NCI-H526 treated with DMSO at 0.1 percent for 48 hours (cell line): Measurements from ENCODE around the gene INTU.
"Not testable (repeated sequence)": the region's sequence is repeated elsewhere in the genome, so short reads cannot be mapped to it uniquely, and the experiment has no call there.

ENCODE experiments used
- DNase-seq: peaks from one replicate; lab custom pipeline; 2025; lab: John Stamatoyannopoulos, UW

Gene INTU

DNA sequence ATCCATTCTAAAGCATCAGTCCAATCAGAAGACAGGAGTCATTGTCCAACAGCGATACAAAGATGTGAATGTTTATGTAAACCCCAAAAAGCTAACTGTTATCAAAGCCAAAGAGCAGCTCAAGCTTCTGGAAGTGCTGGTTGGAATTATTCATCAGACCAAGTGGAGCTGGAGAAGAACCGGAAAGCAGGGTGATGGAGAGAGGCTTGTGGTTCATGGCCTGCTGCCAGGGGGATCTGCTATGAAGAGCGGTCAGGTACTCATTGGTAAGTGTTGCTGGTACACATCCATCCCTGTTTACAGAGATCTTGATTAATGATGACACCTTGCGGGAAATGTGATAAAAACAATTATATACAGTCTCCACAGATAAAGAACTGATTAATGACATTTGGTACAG lies 11.0 kb downstream of the INTU start:
- no peak for DNase-seq

DNA sequence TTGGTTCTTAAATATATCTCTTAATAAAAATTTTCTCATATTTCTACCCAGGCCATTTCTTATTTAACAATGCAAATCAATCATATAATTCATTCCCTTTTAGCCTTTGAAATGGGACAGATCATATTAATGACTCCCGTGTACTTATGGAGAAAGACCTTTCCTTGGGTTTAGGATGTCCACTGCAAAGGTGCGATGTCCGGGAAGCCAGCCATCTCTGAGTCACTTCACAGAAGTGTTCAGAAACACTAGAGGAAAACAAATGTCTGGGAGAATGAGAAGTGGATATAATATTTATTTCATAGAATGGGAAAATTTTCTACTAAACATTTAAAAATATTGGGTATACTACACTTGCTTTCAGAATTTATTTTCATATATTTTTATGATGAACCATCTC lies 15.3 kb downstream of the INTU start:
- DNase-seq: no peak

DNA sequence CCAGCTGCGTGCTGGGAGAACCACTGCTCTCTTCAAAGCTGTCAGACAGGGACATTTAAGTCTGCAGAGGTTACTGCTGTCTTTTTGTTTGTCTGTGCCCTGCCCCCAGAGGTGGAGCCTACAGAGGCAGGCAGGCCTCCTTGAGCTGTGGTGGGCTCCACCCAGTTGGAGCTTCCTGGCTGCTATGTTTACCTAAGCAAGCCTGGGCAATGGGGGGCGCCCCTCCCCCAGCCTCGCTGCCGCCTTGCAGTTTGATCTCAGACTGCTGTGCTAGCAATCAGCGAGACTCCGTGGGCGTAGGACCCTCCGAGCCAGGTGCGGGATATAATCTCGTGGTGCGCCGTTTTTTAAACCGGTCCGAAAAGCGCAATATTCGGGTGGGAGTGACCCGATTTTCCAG lies 22.8 kb downstream of the INTU start:
- not testable (repeated sequence) for DNase-seq

DNA sequence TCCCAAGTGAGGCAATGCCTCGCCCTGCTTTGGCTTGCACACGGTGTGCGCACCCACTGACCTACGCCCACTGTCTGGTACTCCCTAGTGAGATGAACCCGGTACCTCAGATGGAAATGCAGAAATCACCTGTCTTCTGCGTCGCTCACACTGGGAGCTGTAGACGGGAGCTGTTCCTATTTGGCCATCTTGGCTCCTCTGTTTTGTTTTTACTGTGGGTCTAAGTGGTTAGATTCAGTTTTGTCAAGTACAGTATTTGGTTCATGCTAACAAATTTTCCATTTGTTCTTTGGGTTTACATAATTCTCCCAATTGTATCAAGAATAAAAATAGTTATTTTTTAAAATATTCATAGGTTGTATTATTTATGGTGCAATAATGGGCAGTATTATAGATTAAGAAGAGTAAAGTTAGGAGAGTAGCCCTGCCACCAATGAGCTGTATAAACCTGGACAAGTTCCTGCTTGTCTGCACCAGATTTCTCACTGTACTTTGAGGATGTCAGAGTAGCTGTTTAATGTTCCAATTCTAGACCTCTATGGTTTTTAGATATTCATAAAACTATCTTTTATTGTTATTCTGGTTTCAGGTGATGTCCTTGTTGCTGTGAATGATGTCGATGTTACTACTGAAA lies 23.4 kb downstream of the INTU start:
- no peak for DNase-seq

DNA sequence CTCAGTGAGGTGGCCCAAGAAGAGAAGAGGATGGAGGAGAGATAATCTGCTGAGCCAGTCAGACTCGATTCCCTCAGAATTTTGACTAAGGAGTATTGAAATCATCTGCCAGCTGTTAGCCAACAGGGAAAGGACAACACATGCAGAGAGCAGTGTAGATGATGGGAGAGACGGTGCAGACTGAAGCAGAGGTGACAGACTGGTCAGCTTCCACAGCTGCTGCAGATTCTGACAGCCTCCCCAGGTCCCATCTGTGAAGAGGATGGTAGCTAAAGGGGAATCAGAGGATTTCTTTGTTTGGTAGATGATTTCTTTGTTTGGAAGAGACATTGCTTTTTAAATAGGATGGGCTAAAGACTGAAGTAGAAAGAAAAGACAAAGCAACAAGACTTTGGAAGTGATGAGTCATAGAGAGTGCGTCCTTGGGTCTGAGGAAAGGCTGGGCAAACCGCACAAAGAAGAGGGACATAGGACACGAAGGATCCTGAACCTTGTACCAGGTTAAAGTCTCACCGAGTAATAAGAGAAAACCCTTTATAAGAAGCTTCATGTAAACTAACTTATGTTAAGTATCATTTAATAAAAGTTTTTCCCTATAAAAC lies 27.6 kb downstream of the INTU start:
- DNase-seq: no peak

DNA sequence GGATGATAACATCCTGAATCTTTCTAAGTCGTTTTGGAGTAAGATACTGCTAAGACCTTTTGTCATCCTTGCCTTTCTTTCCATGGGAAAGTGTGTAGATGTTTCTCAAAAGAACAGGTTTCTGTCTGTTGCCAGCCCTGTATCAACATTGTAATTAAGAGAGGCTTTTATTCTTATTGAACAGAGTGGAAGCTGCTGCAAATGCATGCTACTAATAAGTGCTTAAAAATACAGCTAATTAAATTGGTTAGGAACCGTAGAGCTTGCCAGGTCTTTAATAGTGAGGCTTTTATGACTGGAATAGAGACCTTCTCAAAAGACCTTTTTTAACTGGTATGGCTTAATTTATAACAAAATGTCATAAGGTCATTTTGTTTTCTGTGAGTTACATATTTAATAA lies 34.4 kb downstream of the INTU start:
- no peak for DNase-seq

DNA sequence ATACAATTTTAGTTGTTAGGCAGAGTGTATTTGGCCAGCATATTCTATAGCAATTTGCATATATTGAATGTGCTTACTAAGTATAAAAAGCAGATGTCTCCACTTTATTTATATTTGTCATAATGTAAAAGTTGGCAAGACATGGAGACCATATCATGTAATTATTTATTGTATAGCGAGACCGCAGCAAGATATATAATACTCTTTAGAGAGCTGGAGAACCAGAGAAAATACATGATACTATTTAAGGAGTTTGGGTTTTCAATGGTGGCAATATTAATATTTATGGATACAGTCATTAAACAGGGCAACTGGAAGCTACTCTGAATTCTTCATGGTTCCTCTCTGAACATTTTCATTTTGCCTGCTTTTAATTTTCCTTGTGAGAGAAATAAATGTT lies 35.0 kb downstream of the INTU start:
- DNase-seq: no peak

DNA sequence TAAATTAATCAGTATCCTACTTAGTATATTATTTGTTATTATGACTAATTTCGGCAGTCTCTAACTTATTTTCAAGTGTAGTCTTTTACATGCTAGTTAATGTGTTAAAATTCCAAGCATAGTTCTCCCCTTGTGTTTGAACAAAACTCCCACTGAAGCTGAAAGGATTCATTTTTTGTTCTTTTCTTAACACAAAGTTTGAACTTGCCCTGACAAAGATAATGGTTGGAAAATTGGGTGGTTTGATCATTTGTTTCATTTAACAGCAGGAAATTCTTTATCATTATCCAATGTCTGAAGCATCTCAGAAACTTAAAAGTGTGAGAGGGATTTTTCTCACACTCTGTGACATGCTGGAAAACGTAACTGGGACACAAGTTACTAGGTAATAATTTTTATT lies 36.0 kb downstream of the INTU start:
- DNase-seq: no peak

DNA sequence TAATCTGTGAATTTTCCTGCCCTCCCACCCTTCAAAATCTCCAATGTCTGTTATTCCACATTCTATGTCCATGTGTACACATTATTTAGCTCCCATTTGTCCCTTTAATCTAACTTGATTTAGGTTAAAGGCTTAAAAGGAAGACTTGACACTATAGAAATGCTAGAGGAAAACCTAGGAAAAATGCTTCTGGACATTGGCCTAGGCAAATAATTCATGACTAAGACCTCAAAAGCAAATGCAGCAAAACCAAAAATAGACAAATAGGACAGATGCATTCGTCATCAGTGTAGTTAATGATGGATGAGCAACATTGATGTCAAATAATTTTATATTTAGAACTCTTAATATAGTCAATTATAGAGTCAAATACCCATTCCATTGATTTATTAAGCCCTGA lies 36.9 kb downstream of the INTU start:
- no peak for DNase-seq

DNA sequence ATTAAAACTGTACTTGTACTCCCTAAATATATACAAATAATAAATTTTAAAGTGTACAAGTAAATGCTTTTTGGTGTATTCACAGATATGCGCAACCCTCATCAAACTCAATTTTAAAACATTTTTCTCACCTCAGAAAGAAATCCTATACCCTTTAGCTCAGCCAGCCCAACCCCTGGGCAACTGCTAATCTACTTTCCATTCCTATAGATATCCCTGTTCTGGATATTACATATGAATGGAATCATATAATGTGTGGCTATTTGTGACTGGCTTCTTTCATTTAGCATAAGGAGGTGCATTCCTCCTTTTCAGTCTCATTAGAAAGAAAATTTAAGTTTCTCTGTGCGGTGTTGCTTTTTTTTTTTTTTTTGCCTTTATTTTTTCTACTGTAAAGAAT lies 39.4 kb downstream of the INTU start:
- DNase-seq: no peak

DNA sequence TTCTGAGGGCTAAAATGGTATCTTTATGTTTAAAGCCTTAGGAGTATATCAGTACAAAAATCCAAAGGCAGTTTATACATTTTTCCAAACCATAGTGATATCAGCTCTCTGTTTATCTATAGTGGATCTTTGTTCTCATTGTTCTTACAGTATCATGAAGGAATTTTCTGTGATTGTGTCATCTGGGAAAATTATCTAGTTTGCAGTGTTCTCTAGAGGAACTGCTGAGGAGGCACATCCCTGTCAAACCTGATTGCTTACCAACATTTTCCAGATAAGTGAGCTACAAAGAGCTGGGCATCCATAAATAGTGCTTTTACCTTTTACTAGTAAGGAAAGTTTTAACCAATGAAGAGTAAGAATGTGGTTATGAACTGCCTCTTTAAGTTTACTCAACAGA lies 52.5 kb downstream of the INTU start:
- no peak for DNase-seq

DNA sequence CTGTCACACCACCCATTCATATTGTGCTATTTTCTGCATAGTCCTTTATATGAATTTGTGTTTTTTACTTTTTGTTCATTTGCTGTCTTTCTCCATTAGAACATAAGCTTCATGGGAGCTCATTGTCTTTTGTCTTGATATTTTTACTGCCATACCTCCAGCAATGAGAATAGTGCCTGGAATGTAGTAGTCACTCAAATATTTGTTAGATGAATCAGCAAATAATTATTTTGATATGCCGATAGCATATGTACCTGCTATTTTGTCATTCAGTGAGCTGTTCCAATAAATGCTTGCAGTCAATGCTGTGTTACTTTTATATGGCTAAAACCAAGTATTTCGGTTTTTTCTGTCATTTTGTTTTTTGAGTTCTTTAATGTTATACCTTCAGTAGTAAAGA lies 53.9 kb downstream of the INTU start:
- DNase-seq: no peak

DNA sequence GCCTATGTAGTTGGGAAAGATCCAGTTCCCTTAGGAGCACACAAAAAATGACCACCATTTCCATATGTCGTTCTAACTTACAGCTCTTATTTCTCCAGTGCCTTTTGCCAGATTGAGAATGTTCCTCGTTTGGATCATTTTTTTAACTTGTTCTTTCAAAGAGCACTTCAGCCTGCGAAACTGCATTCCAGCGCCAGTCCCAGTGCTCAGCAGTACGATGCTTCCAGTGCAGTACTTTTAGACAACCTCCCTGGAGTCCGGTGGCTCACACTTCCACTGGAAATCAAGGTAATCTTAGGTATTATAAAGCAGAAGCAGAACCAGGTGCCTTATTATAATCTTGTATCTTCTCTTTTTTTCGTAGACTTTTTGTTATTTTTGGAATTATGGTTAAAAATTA lies 54.8 kb downstream of the INTU start:
- no peak for DNase-seq

DNA sequence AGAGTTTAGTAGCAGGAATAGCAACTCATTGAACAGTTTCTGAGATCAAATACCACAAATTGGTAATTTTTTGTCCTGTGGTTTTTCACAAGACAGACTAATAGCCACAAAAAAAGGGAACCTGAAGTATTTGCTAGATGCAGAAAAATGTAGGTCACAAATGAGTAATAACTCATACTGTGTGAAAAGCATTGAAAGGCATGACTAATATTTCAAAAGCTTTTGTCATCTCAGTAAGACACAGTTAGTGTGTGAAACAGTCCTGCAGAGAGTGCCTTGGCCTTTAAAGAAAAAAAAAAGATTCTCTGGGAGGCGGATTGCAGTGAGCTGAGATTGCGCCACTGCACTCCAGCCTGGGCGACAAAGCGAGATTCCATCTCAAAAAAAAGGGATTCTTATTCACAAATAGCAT lies 66.0 kb downstream of the INTU start:
- DNase-seq: no peak

DNA sequence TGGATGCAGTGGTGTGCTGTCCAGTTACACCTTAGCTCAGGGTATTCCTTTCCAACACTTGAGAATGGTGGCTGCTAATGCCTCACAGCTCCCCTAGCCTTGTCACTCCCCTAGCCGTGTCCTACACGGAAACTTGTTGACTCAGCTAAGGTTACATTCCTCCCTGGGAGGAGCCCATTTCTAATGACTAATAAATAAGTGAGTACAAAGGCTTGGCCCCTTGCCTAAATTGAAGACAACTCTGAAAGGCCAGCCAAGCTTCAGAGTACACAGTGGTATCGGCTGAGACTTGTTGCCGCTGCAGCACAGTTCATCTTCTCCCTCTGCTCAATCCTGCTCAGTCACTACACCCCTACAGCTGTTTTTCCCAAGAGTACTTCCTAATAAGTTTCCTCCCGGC lies 76.2 kb downstream of the INTU start:
- DNase-seq: no peak

DNA sequence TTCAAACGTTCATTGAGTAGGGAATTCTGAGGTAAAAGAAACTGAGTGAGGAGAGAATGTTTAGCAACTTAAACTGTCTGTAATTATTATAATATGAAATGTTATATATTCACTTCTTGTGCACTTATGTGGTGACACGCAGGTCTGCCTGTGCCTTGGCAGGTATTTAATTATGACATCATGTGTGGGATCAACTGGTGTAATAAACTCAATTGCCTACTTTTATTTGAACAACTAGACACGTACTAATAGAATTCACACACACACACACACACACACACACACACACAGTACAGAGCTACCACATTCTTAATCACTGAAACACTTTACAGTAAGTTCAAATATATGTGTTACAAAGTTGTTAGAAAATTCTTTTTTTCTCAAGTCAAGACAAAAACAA lies 76.7 kb downstream of the INTU start:
- no peak for DNase-seq

DNA sequence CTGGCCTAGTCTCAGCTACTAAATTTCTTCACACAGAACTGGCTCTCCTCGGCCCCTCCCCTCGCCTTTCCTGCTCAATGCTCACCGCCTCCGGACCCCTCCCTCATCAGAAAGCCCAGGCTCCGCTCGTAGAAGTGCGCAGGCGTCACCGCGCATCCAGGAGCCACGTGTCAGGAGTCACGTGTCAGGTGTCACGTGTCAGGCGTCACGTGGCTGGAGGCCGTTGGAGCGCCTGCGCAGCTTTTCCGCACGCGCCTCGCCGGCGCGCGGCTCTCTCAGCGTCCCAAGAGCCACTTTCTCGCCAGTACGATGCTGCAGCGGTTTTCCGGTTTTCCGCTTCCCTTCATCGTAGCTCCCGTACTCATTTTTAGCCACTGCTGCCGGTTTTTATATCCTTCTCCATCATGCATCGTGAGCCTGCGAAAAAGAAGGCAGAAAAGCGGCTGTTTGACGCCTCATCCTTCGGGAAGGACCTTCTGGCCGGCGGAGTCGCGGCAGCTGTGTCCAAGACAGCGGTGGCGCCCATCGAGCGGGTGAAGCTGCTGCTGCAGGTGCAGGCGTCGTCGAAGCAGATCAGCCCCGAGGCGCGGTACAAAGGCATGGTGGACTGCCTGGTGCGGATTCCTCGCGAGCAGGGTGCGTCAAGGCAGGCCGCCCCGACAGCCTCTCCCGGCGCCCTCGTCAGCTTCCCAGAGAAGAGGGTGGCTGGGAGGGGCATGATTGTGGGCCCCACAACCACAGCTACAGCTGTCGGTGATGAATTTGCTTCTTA lies 97.6 kb downstream of the INTU start, which contains the start of gene SLC25A31:
Gene SLC25A31, plus strand, starts transcription at position 259 of the 772 bp plus-strand sequence. Its CDS starts 146 bp downstream, at position 405.
- DNase-seq: no peak

DNA sequence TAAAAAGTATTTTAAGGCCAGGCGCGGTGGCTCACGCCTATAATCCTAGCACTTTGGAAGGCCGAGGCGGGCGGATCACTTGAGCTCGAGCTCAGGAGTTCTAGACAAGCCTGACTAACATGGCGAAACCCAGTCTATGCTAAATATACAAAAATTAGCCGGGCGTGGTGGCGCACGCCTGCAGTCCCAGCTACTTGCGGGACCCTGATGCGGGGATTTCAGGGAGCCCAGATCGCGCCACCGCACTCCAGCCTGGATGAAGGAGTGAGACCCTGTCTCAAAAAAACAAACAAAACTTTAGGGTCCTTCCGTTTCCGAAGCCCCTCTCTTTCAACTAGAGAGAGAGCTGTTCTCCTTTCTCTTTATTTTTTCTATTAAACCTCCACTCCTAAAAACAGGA lies 98.6 kb downstream of the INTU start:
- no peak for DNase-seq

DNA sequence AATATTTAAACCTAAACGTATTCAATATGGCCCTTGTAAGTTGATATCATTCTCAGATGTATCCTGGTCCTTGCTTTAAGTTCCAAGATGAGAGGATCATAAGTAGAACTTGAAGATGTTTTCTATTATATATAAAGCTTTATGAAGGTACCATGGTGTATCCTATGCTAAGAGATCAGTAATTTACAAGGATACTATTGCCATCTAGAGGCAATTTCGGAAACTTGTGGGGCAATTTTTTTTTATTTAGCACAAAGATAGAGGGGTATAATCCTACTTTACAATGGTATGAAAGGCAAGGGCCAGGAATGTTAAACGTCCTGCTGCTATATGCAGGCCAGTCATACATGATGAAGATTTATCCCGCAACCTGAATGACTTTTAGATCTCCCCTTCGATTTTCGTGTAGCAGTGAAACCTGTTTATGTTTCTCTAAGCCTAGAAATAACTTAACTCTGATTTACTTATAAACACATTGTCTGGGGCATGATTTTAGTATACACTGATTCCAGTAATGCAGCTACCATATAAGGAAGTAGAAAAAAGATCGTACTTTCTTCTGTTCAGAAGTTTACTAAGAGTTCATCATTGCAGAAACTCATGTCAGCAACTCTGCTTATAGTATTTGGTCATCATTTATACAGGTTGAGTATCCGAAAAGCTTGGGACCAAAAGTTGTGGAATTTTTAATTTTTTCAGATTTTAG lies 100.0 kb downstream of the INTU start:
- DNase-seq: peak; percentile 39

DNA sequence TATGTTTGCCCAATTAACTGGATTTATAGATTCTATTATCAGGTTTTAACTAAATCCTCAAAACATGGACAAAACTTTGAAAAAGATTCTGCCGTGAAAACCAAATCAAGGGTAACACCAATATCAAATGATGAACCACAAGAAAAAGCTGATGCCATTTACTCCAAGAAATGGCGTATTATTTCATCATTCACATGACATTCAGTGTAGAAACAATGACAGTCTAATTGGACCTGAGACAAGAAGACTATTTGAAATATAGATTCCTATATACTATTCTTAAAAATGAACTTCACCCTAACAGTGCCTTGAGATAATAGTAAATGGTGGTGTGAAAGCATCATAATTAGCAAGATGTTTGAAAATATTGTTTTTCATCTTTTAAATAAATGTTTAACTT lies 102.2 kb downstream of the INTU start:
- no peak for DNase-seq

DNA sequence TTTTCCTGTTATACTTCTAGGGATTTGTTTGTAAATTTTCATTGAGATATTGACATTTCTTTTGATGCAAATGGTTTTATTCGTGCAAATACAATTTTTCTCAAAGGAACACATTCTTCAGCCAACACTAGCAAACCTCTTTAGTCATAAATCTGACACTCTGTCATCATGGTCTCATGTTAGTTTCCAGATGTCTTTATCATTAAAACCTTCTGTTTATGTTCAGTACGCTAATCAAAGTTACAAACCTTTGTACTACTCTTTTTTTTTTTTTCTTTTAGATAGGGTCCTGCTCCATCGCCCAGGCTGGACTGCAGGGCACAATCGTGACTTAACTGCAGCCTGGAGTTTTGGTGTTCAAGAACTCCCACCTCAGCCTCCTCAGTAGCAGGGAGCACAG lies 104.5 kb downstream of the INTU start:
- no peak for DNase-seq

DNA sequence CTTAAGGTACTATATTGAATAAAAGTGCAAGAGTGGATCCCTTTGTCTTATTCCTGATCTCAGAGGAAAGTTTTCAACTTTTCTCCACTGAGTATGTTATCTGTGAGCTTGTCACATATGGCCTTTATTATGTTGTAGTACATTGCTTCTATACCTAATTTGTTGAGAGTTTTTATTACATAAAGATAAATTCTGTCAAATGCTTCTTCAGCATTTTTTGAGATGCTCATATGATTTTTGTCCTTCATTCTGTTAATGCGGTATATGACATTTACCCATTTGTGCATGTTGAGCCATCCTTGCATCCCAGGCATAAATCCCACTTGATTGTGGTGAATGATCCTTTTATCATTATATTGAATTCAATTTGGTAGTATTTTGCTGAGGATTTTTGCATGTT lies 108.5 kb downstream of the INTU start:
- DNase-seq: no peak

DNA sequence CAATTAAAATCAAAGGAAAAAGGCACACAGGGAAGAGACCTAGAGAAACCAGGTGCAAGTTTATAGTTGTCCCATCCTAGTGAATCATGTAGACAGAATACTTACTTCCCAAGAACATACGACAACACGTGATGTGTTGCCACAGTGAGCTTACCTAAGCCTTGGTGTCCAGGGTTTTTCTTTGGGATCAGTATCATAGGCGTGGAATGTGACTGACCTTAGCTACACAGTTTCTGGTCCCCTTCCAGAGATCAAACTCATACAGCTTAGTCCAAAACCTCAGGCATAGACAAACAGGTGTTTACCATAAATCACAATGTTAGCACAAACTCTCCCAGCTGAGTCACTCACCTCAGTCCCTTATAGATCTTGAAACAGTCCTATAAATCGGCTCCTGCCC lies 115.1 kb downstream of the INTU start:
- no peak for DNase-seq
